Measurements from ENCODE around the gene FYN.

Gene FYN

GRCh38 chr6:111722179-111722731 lies 151.0 kb downstream of the FYN start:
- no peak for DNase-seq

DNA sequence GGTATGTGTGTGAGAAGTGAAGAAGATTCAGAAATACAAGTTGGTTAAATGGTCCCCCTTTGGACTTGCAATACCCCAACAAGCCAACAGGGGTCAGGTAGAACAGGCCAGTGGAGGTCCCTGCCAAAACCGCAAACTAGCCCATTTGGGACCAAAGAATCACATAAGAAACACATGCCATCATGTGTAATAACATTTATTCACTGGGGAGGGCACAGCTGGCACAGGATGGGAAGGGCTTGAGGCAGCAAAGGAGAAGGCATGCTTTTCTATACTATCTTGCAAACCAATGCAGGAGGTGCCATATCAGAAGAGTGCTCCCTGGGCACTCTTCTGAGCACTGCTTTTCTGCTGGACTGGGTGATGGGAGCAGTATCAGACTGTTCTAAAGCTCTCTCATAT lies 151.5 kb downstream of the FYN start:
- peak; percentile 48 for DNase-seq

DNA sequence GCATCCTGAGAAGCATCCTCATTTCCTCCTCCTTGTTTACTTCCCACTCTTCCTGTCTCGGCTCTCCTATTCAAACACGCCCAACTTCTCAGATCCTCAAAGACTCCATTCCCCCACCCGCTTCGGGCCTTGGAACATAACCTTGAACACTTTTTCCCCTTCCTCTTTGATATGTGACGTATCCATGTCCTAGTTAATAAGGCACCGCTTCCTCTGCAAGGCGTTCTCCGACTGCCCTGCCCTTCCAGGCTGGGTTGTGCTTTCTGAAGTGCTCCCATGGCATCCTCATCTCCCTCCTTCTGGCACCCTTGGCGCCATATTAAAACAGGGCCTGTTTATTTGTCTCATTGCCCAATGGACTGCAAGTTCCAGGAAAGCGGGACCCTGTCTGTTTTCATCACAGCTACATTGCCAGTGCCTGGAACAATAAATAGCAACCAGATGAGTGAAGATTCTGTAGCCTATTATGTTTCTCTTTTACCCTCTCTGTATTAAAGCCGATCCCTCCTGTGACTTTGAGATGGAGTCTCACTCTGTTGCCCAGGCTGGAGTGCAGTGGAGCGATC lies 152.2 kb downstream of the FYN start:
- DNase-seq: no peak

DNA sequence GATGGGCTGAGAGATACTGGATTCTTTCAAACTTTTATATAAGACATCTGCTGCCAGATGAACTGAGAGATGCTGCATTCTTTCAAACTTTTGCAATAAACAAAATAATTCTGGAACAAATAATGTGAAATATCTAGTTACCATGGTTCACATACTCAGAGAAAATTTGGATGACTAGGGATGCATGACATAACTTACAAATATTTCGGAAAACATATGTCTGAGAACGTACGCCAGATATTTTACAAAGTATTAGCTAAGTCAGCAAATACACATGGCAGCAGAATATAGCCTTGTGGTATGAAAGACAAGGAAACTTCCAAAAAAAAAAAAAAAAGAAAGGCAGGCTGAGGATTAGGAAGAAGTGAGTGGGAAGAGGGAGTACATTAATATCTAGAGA lies 154.3 kb downstream of the FYN start:
- DNase-seq: no peak

DNA sequence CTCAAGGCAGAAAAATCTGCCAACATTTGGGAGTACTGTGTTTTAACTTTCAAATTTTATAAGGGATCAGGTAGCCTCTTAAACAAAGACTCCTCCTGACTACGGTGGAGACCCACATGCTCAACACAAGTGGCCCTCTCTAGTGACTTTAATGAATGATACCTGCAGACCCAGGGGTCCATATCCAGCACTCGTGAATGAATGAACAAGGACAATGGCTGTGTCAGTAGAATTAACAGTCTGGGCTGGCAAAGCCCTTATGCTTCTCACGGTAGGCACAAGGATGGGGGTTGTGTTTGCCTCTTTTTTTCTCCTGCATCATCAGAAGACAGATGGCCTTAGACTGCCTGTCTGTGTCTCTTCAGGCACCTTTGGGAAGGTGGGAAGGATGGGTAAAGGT lies 154.9 kb downstream of the FYN start:
- DNase-seq: no peak

DNA sequence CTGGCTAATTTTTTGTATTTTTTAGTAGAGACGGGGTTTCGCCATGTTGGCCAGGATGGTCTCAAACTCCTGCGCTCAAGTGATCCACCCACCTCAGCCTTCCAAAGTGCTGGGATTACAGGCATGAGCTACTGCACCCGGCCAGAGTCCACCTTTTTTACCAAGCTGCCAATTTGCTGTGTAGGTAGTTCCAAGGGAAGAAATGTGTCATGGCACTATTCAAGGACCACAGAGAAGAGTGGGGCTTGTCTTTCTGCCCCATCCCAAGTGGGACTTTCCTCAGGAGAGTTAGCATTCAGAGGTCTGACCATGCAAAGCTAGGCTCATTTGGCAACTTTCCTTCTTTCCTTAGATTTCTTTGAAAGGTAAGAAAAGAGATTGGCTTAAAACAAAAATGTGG lies 155.6 kb downstream of the FYN start:
- DNase-seq: no peak

DNA sequence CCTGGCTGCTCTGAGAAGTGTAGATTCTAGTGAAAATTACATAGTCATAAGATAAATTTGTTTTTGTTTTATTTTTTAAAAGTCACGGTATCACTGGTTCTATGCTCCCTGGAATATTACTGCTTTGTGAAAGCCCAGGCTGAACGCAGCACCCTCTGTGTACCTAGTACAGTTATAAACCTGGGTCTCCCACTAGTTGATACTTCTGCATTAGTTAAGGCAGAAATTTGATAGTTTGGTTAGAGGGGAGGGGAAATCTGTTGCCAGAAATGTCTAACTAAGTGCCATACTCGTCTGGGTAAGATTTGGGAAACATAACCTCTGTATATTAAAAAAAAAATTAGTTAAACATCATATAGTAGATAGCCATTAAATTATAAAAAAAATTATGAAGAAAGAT lies 156.9 kb downstream of the FYN start:
- no peak for DNase-seq

DNA sequence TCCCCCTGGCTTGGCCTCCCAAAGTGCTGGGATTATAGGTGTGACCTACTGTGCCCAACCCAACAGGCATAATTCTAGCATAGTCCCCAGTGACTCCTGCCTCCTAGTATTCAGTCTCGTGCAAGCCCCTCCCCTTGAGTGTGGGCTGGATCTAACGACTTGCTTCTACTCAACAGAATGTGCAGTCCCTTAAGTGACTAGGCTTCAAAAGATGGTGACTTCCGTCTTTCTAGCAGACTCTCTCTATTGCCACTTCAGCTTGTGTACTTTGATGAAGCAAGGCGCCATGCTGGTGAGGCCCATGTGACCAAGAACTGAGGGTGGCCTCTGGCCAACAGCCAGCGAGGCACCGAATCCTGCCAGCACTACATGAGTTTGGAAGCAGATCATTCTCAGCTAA lies 157.9 kb downstream of the FYN start:
- peak; percentile 47 for DNase-seq

GRCh38 chr6:111714416-111715270 lies 158.6 kb downstream of the FYN start:
- DNase-seq: no peak

- DNase-seq: no peak
These were observed 159.4 kb downstream of the FYN start for GRCh38 chr6:111713811-111714210.

DNA sequence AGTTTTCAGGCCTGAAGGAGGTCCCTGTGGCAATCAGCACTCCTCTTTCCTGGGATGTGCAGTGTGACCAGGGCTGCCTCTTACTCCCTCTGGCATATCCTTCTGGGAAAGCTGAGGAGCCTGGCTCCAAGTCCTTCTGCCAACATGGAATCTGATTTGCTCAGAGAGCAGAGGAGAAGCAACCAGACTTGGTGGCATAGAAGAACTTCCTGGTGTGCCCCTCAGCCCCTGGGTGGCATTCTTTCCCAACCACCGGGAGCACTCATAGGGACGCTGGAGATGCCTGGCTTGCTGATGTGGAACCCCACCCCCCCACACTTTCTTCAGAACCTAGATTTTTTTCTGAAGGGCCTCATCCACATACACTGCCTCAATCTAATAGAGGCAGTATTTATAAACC lies 160.0 kb downstream of the FYN start:
- DNase-seq: no peak

- no peak for DNase-seq
These were observed 161.1 kb downstream of the FYN start for GRCh38 chr6:111711984-111712752.

GRCh38 chr6:111711476-111711875 lies 161.8 kb downstream of the FYN start:
- DNase-seq: no peak

DNA sequence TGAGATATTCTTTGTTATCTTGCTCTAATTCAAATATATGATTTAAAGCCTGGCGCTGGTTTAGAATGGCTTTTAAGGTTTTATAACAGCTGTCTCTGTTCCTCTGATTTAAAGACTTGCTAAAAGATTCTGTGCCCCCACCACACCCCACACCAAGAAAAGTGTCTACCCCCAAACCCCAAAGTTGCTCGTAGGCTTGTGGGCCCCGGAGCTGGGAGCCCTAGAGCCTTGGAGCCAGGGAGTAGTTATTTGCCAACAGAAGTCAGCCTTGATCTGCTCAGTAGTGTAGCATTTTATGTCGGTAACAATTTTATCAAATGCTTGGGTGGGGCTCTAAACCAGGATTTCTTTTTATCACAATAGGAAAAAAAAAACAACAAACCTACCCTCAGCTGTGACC lies 162.3 kb downstream of the FYN start:
- DNase-seq: no peak

- no peak for DNase-seq
These were observed 162.8 kb downstream of the FYN start for GRCh38 chr6:111710439-111710838.

GRCh38 chr6:111709615-111710398 lies 163.4 kb downstream of the FYN start:
- DNase-seq: peak; percentile 61

- DNase-seq: no peak
These were observed 164.1 kb downstream of the FYN start for GRCh38 chr6:111709201-111709600.

DNA sequence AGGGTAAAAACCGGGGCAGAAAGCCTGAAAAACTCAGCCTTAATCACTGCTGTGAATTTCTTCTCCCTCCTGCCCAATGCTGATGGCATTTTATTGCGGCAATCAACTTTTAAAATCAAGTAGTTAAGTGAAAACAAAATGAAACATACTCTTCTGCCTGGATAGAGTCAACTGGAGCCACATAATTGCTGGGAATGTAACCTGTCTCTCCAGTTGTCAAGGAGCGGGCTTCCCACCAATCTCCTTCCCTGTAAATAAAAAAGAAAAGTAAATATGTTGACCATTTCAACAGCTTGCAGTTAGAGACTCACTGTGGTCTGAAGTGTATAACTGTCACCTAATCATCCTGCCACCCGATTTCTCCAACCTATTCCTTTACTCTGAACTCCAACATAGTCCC lies 165.5 kb downstream of the FYN start:
- no peak for DNase-seq

GRCh38 chr6:111706841-111707391 lies 166.3 kb downstream of the FYN start:
- no peak for DNase-seq

GRCh38 chr6:111703723-111704122 lies 169.5 kb downstream of the FYN start:
- DNase-seq: no peak

DNA sequence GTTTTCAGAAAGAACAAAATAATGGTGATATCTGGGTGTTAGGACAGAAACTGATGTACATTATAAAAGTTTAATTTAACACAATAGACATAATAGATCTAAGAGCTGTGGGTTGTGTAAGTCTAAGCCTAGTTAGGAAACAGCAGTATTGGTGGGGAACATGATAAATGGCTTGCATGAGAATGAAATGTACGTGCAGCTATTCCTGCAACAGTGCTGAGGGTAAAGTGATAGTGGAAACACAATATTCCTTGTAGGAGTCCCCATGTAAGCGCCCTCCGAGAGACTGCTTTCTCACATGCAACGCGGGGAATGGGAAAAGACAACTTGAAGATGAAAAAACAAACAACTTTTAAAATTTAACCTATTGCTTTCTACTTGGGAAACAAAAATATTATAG lies 171.0 kb downstream of the FYN start:
- no peak for DNase-seq

- no peak for DNase-seq
These were observed 172.1 kb downstream of the FYN start for GRCh38 chr6:111701146-111701545.

Measured in activated naive CD4-positive, alpha-beta T cell treated with Interleukin-2 at 50 U/mL for 16 hours (primary cell).